Measurements from ENCODE around the gene TLR2. TPM values are rescaled to one million over a fixed set of nuclear protein-coding genes. Genes with fewer than 3 reads are reported as not detected.

Gene TLR2
- total and polyA plus RNA-seq, 2 experiments from 2014 or later = 0.09 to 1.0 TPM

DNA sequence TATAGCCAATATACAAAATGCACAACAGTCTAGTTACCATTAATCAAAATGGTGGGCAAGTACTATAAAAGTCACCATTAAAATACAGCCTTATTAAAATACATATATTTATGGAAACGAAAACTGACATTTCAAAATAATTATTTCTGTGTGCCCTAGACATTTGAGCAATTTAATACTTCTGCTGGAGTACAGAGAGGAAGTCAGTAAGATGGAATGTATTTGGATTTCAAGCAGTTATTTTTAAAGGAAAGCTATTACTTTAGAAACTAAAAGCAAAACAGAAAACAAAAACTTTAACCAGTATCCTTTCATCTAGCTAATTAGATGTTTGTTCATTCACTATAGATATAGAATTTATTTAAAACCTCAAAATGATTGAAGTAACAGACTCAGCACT lies 37.8 kb upstream of the TLR2 start:
- Histone ChIP-seq H3K36me3 (no peaks in the 10 kb centered on the region), H3K4me3 (no peak overlapping the region), H3K27me3 (no peaks in the 10 kb centered on the region), H3K27ac (no peak overlapping the region), H3K4me1 (ENCODE audit: low read depth) (peaks cover 5% of the 10 kb centered on the region), H3K9me3 (ENCODE audit: low read depth) (no peaks in the 10 kb centered on the region)
- DNase-seq (ENCODE audit: low read depth in 1 of 2, low spot score in 1 of 2) = no peak
- TF ChIP-seq, protein P1, sequence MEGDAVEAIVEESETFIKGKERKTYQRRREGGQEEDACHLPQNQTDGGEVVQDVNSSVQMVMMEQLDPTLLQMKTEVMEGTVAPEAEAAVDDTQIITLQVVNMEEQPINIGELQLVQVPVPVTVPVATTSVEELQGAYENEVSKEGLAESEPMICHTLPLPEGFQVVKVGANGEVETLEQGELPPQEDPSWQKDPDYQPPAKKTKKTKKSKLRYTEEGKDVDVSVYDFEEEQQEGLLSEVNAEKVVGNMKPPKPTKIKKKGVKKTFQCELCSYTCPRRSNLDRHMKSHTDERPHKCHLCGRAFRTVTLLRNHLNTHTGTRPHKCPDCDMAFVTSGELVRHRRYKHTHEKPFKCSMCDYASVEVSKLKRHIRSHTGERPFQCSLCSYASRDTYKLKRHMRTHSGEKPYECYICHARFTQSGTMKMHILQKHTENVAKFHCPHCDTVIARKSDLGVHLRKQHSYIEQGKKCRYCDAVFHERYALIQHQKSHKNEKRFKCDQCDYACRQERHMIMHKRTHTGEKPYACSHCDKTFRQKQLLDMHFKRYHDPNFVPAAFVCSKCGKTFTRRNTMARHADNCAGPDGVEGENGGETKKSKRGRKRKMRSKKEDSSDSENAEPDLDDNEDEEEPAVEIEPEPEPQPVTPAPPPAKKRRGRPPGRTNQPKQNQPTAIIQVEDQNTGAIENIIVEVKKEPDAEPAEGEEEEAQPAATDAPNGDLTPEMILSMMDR (IDR thresholded peaks at IDR 0.05; ENCODE audit: low read depth, low read length) = no peak

DNA sequence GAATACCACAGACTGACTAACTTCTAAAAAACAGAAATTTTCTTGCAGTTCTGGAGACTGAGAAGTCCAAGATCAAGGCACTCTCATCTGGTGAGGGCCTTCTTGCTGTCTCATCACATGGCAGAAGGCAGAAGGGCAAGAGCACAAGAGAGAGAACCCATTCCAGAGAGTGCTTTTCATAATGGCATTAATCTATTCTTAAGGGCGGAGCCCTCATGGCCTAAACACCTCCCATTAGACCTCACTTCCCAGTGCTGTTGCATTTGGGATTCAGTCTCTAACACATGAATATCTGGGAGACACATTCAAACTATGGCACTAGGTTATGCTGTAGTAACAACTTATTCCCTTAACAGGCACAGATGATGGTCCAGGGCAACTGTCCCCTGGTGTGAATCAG lies 37.1 kb upstream of the TLR2 start:
- H3K4me3 ChIP-seq = no peak overlapping the region
- peaks cover 5% of the 10 kb centered on the region for H3K4me1 ChIP-seq (ENCODE audit: low read depth)
- TF ChIP-seq, protein P1 (IDR thresholded peaks at IDR 0.05; ENCODE audit: low read depth, low read length) = no peak
- DNase-seq (ENCODE audit: low read depth in 1 of 2, low spot score in 1 of 2) = no peak
- H3K27me3 ChIP-seq = no peaks in the 10 kb centered on the region
- no peak overlapping the region for H3K27ac ChIP-seq
- no peaks in the 10 kb centered on the region for H3K36me3 ChIP-seq
- H3K9me3 ChIP-seq (ENCODE audit: low read depth) = no peaks in the 10 kb centered on the region

DNA sequence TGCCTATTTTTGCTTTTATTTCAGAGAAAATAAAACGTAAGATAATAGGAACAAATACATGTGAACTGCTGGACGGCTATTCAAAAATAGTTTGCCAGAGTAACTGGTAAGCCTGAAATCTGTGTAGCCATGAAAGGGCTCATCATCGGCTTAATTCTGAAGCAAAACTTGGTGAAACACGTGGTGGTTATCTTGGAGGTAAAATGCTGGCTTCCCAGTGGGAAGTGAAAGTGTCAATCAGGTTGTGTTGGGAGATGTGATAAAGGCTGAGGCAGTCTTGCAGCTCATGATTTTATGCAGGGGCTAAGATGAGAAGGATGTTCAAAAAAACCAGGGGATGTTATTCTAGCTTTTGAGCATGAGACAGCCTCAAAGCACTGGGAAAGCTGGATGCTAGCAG lies 36.1 kb upstream of the TLR2 start:
- Histone ChIP-seq H3K4me3 (no peak overlapping the region), H3K9me3 (ENCODE audit: low read depth) (no peaks in the 10 kb centered on the region), H3K27me3 (no peaks in the 10 kb centered on the region), H3K36me3 (no peaks in the 10 kb centered on the region), H3K4me1 (ENCODE audit: low read depth) (peaks cover 5% of the 10 kb centered on the region), H3K27ac (no peak overlapping the region)
- TF ChIP-seq, protein P1 (IDR thresholded peaks at IDR 0.05; ENCODE audit: low read depth, low read length) = no peak
- DNase-seq (ENCODE audit: low read depth in 1 of 2, low spot score in 1 of 2) = no peak

DNA sequence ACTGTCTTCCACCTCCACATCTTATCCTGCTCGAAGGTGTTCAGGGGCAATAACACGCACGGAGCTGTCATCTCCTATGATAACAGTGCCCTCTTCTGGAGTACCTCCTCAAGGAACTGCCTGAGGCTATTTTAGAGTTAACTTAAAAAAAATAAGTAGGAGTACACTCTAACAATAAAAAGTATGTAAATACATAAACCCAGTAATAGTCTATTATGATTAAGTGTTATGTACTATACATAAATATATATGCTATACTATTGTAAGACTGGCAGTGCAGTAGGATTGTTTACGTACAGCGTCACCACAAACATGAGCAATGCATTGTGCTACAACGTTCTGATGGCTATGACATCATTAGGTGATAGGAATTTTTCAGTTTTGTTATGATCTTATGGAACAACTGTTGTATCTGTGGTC lies 34.5 kb upstream of the TLR2 start:
- Histone ChIP-seq H3K27me3 (no peaks in the 10 kb centered on the region), H3K9me3 (ENCODE audit: low read depth) (no peaks in the 10 kb centered on the region), H3K27ac (no peak overlapping the region), H3K36me3 (no peaks in the 10 kb centered on the region), H3K4me3 (no peak overlapping the region), H3K4me1 (ENCODE audit: low read depth) (peaks cover 5% of the 10 kb centered on the region)
- peak in 1 of 2 donors; percentile 10 for DNase-seq (ENCODE audit: low read depth in 1 of 2, low spot score in 1 of 2)
- TF ChIP-seq, protein P1 (IDR thresholded peaks at IDR 0.05; ENCODE audit: low read depth, low read length) = peak; percentile 10

DNA sequence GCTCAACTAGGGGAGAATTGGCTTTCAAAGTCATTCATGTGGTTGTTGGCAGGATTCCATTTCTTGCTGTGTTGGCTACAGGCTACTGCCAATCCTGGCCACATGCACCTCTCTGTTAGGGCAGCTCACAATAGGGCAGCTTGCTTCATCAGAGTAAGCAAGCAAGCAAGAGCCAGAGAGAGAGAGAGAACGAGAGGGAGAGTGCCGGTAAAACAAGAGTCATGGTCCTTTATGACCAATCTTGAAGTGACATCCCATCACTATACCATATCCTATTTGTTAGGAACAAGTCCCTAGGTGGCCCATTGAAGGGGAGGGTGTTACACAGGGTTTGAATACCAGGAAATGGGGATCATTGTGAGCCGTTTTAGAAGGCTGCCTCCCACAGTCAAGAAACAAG lies 33.0 kb upstream of the TLR2 start:
- peaks cover 5% of the 10 kb centered on the region for H3K4me1 ChIP-seq (ENCODE audit: low read depth)
- TF ChIP-seq, protein P1 (IDR thresholded peaks at IDR 0.05; ENCODE audit: low read depth, low read length) = no peak
- DNase-seq (ENCODE audit: low read depth in 1 of 2, low spot score in 1 of 2) = no peak

DNA sequence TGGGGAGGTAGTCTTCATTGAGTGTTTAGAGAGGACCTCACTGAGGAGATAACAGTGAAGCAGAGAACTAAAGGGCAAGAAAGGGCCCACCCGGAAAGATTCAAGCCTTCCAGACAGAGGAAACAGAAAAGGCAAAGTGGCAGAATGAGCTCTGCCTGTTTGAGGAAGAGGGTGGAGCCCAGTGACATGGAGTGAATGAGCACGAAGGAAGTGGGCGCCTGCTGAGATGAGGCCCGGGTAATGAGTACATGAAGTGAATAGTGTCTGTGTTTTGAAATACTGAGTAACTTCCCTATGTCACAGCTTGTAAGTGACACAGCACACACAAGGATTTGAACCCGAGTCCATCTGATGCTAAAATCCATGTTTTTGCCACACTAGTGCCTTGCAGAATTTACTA lies 32.5 kb upstream of the TLR2 start:
- no peak overlapping the region for H3K4me3 ChIP-seq
- TF ChIP-seq, protein P1 (IDR thresholded peaks at IDR 0.05; ENCODE audit: low read depth, low read length) = no peak
- H3K27me3 ChIP-seq = no peaks in the 10 kb centered on the region
- H3K9me3 ChIP-seq (ENCODE audit: low read depth) = no peaks in the 10 kb centered on the region
- H3K36me3 ChIP-seq = no peaks in the 10 kb centered on the region
- no peak overlapping the region for H3K27ac ChIP-seq
- DNase-seq (ENCODE audit: low read depth in 1 of 2, low spot score in 1 of 2) = no peak
- H3K4me1 ChIP-seq (ENCODE audit: low read depth) = peaks cover 5% of the 10 kb centered on the region

More for the DNA sequence above, 33.0 kb upstream of the TLR2 start:
- Histone ChIP-seq H3K36me3 (no peaks in the 10 kb centered on the region), H3K27ac (no peak overlapping the region), H3K9me3 (ENCODE audit: low read depth) (no peaks in the 10 kb centered on the region), H3K27me3 (no peaks in the 10 kb centered on the region), H3K4me3 (no peak overlapping the region)

Data from cardiac muscle cell (in vitro differentiated cells and primary cell).